K562 (cell line): ENCODE data around the gene KAT6B. TPM values are rescaled to one million over a fixed set of nuclear protein-coding genes. Genes with fewer than 3 reads are reported as not detected.

Experiments used
- ATAC-seq: fragments of 200-7000 bp; cut with Tn5 transposase; 3 replicates; pipeline ENCODE4 v1.9.1; 2020; ENCODE audit warnings: moderate library complexity
- BruUV-seq: library from RNA; stranded (reverse); fragments of 400-500 nt; replicated peaks from 2 replicates; lab custom pipeline; 2021; lab: Mats Ljungman, UMichigan
- CTCF ChIA-PET: fragments of 300-600 bp; formaldehyde crosslinking; extraction: SDS; loops from one replicate; lab custom pipeline; 2021; ENCODE audit warnings: low intra/inter-chr PET ratio; lab: Yijun Ruan, JAX
- POLR2A ChIA-PET: fragments of 300-600, 350-650 bp; sonication (Branson Sonifier 250); formaldehyde crosslinking; extraction: SDS; loops from one replicate; lab custom pipeline; 2021; ENCODE audit warnings: antibody characterized with exemption, inconsistent platforms; lab: Yijun Ruan, JAX
- DNase-seq, 4 experiments: peaks; one replicate each; pipeline versions ENCODE4 v3.0.0 to v3.0.0-alpha.2; 2011 to 2018; ENCODE audit warnings: low spot score in 3 of 4, mixed read lengths in 3 of 4; ENCODE audit errors: extremely low read depth in 1 of 4
- FAIRE-seq: peaks from 2 replicates; lab custom pipeline; 2011; peaks lifted over from hg19 to GRCh38; lab: Jason Lieb, UNC
- H2AFZ ChIP-seq: 2 replicates; pipeline ENCODE4 v1.6.0; 2011; ENCODE audit warnings: low read depth, low read length, control low read depth, inconsistent platforms
- H3K27ac ChIP-seq: fragments of 200-600 bp; 3 replicates; pipeline ENCODE4 v1.8.0; 2011; ENCODE audit warnings: low read depth, mild to moderate bottlenecking, control low read depth, inconsistent platforms, low read length, moderate library complexity, mixed read lengths; ENCODE audit errors: extremely low read depth
- H3K27me3 ChIP-seq, 2 experiments: fragments of 300-600 bp in 1 of 2; 2 replicates in 1 of 2; 3 replicates in 1 of 2; pipeline versions ENCODE4 v1.6.0 to v1.8.0; 2011; ENCODE audit warnings: inconsistent platforms in 2 of 2, low read length in 2 of 2, mild to moderate bottlenecking in 1 of 2, mixed read lengths in 1 of 2, moderate library complexity in 1 of 2; ENCODE audit not compliant: control insufficient read depth in 2 of 2, insufficient read depth in 2 of 2
- H3K36me3 ChIP-seq: fragments of 300-600 bp; 3 replicates; pipeline ENCODE4 v1.8.0; 2011; ENCODE audit warnings: mild to moderate bottlenecking, low read length, inconsistent platforms; ENCODE audit not compliant: control insufficient read depth, insufficient read depth
- H3K4me1 ChIP-seq, 2 experiments: fragments of 200-600 bp in 1 of 2; replicated peaks in 1 of 2; 2 replicates in 1 of 2; 3 replicates in 1 of 2; pipeline versions ENCODE4 v1.5.1 to v1.8.0; 2011; ENCODE audit warnings: inconsistent platforms in 2 of 2, low read length in 2 of 2, mild to moderate bottlenecking in 1 of 2, mixed read lengths in 1 of 2, moderate library complexity in 1 of 2; ENCODE audit not compliant: control insufficient read depth in 2 of 2, insufficient read depth in 2 of 2
- H3K4me2 ChIP-seq: 2 replicates; pipeline ENCODE4 v1.6.1; 2011; ENCODE audit warnings: low read length, control low read depth, inconsistent platforms, mixed read lengths; ENCODE audit not compliant: insufficient read depth
- H3K4me3 ChIP-seq: fragments of 200-600 bp; sonication (generic), shearing (Covaris generic); 2 replicates; pipeline ENCODE4 v1.5.1; 2016; ENCODE audit warnings: control low read depth, inconsistent platforms
- H3K79me2 ChIP-seq: fragments of 200-600 bp; 3 replicates; pipeline ENCODE4 v1.8.0; 2011; ENCODE audit warnings: low read length, inconsistent platforms; ENCODE audit not compliant: control insufficient read depth, insufficient read depth
- H3K9ac ChIP-seq, 2 experiments: 2 replicates each; pipeline versions ENCODE4 v1.6.0 to v1.6.1; 2011; ENCODE audit warnings: low read depth in 2 of 2, low read length in 2 of 2, control low read depth in 1 of 2, inconsistent platforms in 1 of 2, mild to moderate bottlenecking in 1 of 2, mixed read lengths in 1 of 2; ENCODE audit not compliant: insufficient read depth in 1 of 2
- H3K9me1 ChIP-seq: one replicate; pipeline ENCODE4 v1.6.0; 2011; ENCODE audit warnings: inconsistent platforms, mild to moderate bottlenecking, low read length, moderate library complexity; ENCODE audit not compliant: control insufficient read depth, insufficient read depth
- H3K9me3 ChIP-seq: replicated peaks from 2 replicates; pipeline ENCODE4 v1.5.1; 2011; ENCODE audit warnings: low read depth, low read length, inconsistent platforms; ENCODE audit not compliant: control insufficient read depth, insufficient read depth
- H4K20me1 ChIP-seq: replicated peaks from 2 replicates; pipeline ENCODE4 v1.6.1; 2011; ENCODE audit warnings: low read length, inconsistent platforms, mixed read lengths; ENCODE audit not compliant: control insufficient read depth, insufficient read depth
- CBFA2T3 ChIP-seq: fragments of 450-650 bp; IDR thresholded peaks from 2 replicates; pipeline ENCODE4 v1.6.1; 2017
- COPS2 ChIP-seq: fragments of 450-650 bp; conservative IDR thresholded peaks from 2 replicates; pipeline ENCODE4 v1.6.1; 2016; ENCODE audit warnings: mild to moderate bottlenecking, moderate library complexity
- DACH1 ChIP-seq: fragments of 450-650 bp; IDR thresholded peaks from 2 replicates; pipeline ENCODE4 v1.6.1; 2018; ENCODE audit not compliant: partially characterized antibody
- FOXA1 ChIP-seq: fragments of 450-650 bp; IDR thresholded peaks from 2 replicates; pipeline ENCODE4 v1.6.1; 2016; ENCODE audit warnings: mild to moderate bottlenecking, borderline replicate concordance
- PATZ1 ChIP-seq: fragments of 250-450 bp; sonication (Bioruptor Pico); IDR thresholded peaks from 2 replicates; pipeline ENCODE4 v1.5.0; 2020; ENCODE audit warnings: mild to moderate bottlenecking, borderline replicate concordance
- SIN3B ChIP-seq: fragments of 450-650 bp; IDR thresholded peaks from 2 replicates; pipeline ENCODE4 v1.6.1; 2017; ENCODE audit warnings: low read depth, mild to moderate bottlenecking, moderate library complexity
- SRSF7 ChIP-seq: fragments of 200-400 bp; formaldehyde crosslinking; optimal IDR thresholded peaks from 2 replicates; pipeline ENCODE3; 2017; ENCODE audit warnings: mild to moderate bottlenecking, low read depth, low read length
- THRB ChIP-seq: fragments of 450-650 bp; formaldehyde crosslinking; conservative IDR thresholded peaks from 2 replicates; pipeline ENCODE4 v1.4.0; 2022; ENCODE audit warnings: mild to moderate bottlenecking, missing genetic modification characterization
- ZFP36 ChIP-seq: fragments of 150-350 bp; IDR thresholded peaks from 2 replicates; pipeline ENCODE4 v1.6.1; 2018; ENCODE audit warnings: low read length, low read depth; ENCODE audit not compliant: partially characterized antibody
- ZNF133 ChIP-seq: fragments of 250-450 bp; sonication (Bioruptor Pico); IDR thresholded peaks from 2 replicates; pipeline ENCODE4 v1.4.0; 2020; ENCODE audit warnings: mild to moderate bottlenecking
- ZNF311 ChIP-seq: fragments of 250-450 bp; sonication (Bioruptor Pico); IDR thresholded peaks from 2 replicates; pipeline ENCODE4 v1.4.0; 2020; ENCODE audit warnings: mild to moderate bottlenecking, moderate library complexity
- WGBS: fragments of 100-300 bp; shearing (Covaris generic); methylation state at CpG from one replicate; pipeline ENCODE4 v1.1.6; 2016; ENCODE audit warnings: low coverage, mixed read lengths; ENCODE audit not compliant: insufficient coverage; ENCODE audit errors: missing lambda C conversion rate; 5-methylcytosine and 5-hydroxymethylcytosine counted together
- in situ Hi-C: fragments of 300-500 bp; cut with MboI; formaldehyde crosslinking; loops from 4 replicates; pipeline ENCODE4 v1.15.0; 2018; ENCODE audit warnings: inconsistent platforms, mixed read lengths
- intact Hi-C: fragments of 100-400 bp; cut with micrococcal nuclease; formaldehyde crosslinking; loops from 2 replicates; pipeline ENCODE4 v1.14.2; 2022
- polyA plus RNA-seq, 8 experiments: library from polyadenylated mRNA; depleted of rRNA in 4 of 8; stranded (reverse) in 5 of 8; unstranded in 3 of 8; fragments of >200 nt; fragmentation: Nextera tagmentation in 2 of 8; fragmentation: Illumina TruSeq in 1 of 8; extraction: Ambion mirVana in 2 of 8; extraction: Trizol in 1 of 8; gene quantifications; 2 replicates each; pipeline versions ENCODE4 v1.2.1 to v1.2.3, GENCODE V29; 2011 to 2014; ENCODE audit warnings: inconsistent platforms in 1 of 8, missing spikeins in 1 of 8
- total RNA-seq, 7 experiments: library from RNA; depleted of rRNA in 6 of 7; stranded (reverse); fragments of >200 nt in 6 of 7; fragmentation: Illumina TruSeq in 2 of 7; extraction: Trizol in 2 of 7; gene quantifications; 2 replicates each; pipeline versions ENCODE4 v1.2.1 to v1.2.3, GENCODE V29; 2011 to 2021; ENCODE audit warnings: low replicate concordance in 1 of 7
- TF ChIP-seq, protein P1 (sequence below): IDR thresholded peaks from 2 replicates; pipeline ENCODE4 v1.6.1; 2012; ENCODE audit warnings: low read depth, low read length, improper control_type of control experiment, borderline replicate concordance

Gene KAT6B
- total and polyA plus RNA-seq, 9 of the 15 experiments (the other 6 are each of a cell fraction or from before 2014, with no cell fraction given), result 1.4 to 9.2 (median 6.8) TPM

- ChIA-PET POLR2A (interaction anchor here (0.6 to 2.9 kb wide), 3 partner anchors 9 to 20 kb away, joined by 3 to 11 read pairs (median 9); no protein-coding TSS in a partner anchor), CTCF (no interaction called here)
- Histone ChIP-seq H2AFZ (no peak overlapping the region), H3K79me2 (no peaks in the 10 kb centered on the region), H3K9me1 (no peaks in the 10 kb centered on the region), H3K4me1 (no peaks in the 10 kb centered on the region; a peak in 1 of 5 replicates), H3K4me3 (no peak overlapping the region), H3K27ac (no peak overlapping the region), H3K27me3 (no peaks in the 10 kb centered on the region), H3K36me3 (no peaks in the 10 kb centered on the region), H3K9ac (no peak overlapping the region), H4K20me1 (no peaks in the 10 kb centered on the region), H3K9me3 (no peaks in the 10 kb centered on the region), H3K4me2 (no peak overlapping the region)
- FAIRE-seq, result no peak
- no peak for DNase-seq
- no TSS peak for BruUV-seq
- intact Hi-C loops, result no loop called here
- in situ Hi-C loops, result no loop called here
- TF ChIP-seq CBFA2T3 (no peak), PATZ1 (no peak), SRSF7 (no peak), DACH1 (peak; percentile 87)
- ATAC-seq, result no peak
Measured at GRCh38 chr10:74912182-74912581, 85.8 kb downstream of the KAT6B start.

- TF ChIP-seq ZNF133 (CRISPR knock-in tag) (no peak), THRB (CRISPR knock-in tag) (no peak), FOXA1 (no peak), SIN3B (no peak), ZFP36 (no peak), ZNF311 (CRISPR knock-in tag) (no peak), COPS2 (no peak)
- TF ChIP-seq, protein P1, sequence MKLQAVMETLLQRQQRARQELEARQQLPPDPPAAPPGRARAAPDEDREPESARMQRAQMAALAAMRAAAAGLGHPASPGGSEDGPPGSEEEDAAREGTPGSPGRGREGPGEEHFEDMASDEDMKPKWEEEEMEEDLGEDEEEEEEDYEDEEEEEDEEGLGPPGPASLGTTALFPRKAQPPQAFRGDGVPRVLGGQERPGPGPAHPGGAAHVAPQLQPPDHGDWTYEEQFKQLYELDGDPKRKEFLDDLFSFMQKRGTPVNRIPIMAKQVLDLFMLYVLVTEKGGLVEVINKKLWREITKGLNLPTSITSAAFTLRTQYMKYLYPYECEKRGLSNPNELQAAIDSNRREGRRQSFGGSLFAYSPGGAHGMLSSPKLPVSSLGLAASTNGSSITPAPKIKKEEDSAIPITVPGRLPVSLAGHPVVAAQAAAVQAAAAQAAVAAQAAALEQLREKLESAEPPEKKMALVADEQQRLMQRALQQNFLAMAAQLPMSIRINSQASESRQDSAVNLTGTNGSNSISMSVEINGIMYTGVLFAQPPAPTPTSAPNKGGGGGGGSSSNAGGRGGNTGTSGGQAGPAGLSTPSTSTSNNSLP, result no peak
- DNase-seq (no peak), FAIRE-seq (no peak), ATAC-seq (no peak)
- no peak overlapping the region for H3K9ac ChIP-seq
- no peak overlapping the region for H2AFZ ChIP-seq
- H3K79me2 ChIP-seq, result no peaks in the 10 kb centered on the region
- no peaks in the 10 kb centered on the region for H3K27me3 ChIP-seq
- no peak overlapping the region for H3K4me2 ChIP-seq
- no peaks in the 10 kb centered on the region for H3K9me1 ChIP-seq
- ChIA-PET POLR2A (interaction anchor here (0.9 to 2.9 kb wide), 4 partner anchors 9 to 47 kb away, joined by 3 to 11 read pairs (median 6); no protein-coding TSS in a partner anchor), CTCF (no interaction called here)
- in situ Hi-C loops, result no loop called here
- no peak overlapping the region for H3K4me3 ChIP-seq
- no peaks in the 10 kb centered on the region for H3K36me3 ChIP-seq
- H3K9me3 ChIP-seq, result no peaks in the 10 kb centered on the region
- 8% methylated on average over 2 of the region's 2 CpGs for WGBS
- H3K27ac ChIP-seq, result no peak overlapping the region
- intact Hi-C loops, result no loop called here
- no peaks in the 10 kb centered on the region for H4K20me1 ChIP-seq
- H3K4me1 ChIP-seq, result no peaks in the 10 kb centered on the region; a peak in 1 of 5 replicates
- no TSS peak for BruUV-seq
Measured at GRCh38 chr10:74912682-74913081, 86.3 kb downstream of the KAT6B start.
